ENCODE measurements around the gene PTGR2.

DNA sequence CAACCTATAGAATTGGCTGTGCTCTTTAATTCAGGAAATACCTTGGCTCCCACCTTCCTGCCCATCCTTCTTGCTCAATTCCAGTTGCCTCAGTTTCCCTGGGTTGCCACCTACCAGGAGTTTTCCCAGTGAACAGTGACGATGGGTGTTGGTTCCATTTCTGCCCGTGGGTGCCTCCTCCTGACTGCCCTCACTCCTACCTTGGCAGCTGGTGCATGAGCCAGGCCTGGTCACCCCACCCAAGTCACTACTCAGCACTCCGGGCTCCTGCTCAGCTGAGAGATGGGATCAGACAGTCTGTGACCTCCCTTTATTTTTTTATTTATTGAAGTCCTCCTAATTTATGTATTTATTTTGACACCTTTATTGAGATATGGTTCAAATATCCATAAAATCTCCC, 31.0 kb upstream of the PTGR2 start:
- no peak for TF ChIP-seq REST (IDR thresholded peaks at IDR 0.05; ENCODE audit: low read depth)
- no peak for TF ChIP-seq CEBPB (IDR thresholded peaks at IDR 0.05)
- TF ChIP-seq YY1 (IDR thresholded peaks at IDR 0.05; ENCODE audit: low read depth): no peak
- TF ChIP-seq EP300 (IDR thresholded peaks at IDR 0.05; ENCODE audit: borderline replicate concordance): no peak
- TF ChIP-seq TEAD4 (IDR thresholded peaks at IDR 0.05): no peak
- no peak for TF ChIP-seq TCF12 (IDR thresholded peaks at IDR 0.05; ENCODE audit: low read depth)
- TF ChIP-seq EGR1 (IDR thresholded peaks at IDR 0.05): no peak
- TF ChIP-seq RAD21 (IDR thresholded peaks at IDR 0.05; ENCODE audit: low read depth): no peak

All from Ishikawa (cell line).